Hematopoietic multipotent progenitor cell treated with erythropoietin and hydrocortisone succinate and interleukin-3 and kit ligand, for 6 days (in vitro differentiated cells): Measurements from ENCODE around the gene LOXL1.

Source experiments
- DNase-seq: peaks from one replicate; pipeline ENCODE4 v3.0.0-alpha.2; 2015

Gene LOXL1

DNA sequence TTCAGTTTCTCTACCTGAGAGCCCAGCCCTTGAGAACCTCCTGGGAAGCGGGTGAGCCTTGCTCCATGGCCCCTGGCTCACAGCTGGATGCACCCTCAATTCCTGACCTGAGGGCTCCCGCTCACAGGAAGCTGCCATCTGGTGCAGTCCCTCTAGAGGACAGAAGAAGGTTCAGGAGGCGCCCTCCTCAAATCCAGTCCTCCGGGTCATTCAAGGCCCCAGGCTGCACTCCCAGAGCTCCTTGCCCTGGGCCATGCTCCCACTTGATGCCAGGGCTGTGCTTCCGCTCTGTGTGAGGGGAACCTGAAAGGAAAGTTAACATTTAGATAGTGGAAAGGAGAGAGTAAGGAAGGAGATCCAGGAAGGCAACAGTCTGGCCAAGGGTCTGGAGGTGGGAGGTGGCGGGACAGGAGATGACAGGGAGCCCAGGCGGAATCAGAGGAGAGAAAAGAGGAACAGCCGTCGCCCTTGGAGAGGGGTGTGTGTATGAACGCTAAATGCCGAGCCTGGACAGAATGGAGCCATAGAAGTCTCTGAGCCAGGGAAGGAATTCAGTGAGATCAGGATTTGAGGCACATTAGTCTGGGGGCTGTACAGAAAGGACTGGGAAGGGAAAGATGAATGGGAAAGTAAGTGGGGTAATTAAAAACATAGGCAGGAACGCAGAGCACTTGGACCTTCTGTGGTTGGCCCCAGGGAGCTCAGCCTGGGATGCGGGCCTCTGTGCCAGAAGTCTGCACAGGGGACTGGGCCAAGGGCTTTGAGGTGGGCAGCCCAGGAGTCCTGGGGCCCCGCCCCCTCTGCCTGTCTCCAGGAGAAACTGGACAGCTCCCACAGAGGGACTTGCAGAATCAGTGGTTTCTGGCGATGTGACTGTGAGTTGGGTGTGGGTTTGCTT is 26.8 kb upstream of the LOXL1 start:
- no peak for DNase-seq

DNA sequence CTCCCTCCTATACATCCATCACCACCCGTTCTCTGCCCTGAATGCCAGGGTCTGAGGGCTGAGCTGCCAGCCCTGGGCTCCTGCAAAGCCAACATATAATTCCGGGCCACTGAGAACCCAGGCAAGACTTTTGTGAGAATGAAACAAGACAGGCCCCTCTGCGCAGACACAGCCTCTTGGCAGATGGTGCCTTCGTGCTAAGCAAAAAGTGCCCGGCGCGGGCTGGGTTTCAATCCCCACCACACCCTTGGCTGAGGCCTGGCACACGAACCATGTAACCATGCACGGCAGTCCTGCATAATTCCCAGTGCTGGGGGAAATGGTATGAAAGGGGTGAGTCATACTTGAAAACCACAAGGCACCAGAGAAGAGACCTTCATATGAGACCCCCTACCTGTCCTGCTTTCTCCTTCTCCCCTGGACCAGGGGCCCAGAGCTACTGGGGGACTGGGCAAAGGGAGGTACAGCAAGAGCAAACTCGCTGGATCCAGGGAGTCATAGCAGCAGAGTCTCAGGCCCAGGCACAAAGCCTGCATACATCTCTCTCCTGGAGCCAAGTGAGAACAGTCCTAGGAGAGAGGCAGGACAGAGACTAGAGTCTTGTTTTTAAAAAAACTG is 26.1 kb upstream of the LOXL1 start:
- DNase-seq, result no peak

GRCh38 chr15:73901126-73901810 is 25.0 kb upstream of the LOXL1 start:
- no peak for DNase-seq

DNA sequence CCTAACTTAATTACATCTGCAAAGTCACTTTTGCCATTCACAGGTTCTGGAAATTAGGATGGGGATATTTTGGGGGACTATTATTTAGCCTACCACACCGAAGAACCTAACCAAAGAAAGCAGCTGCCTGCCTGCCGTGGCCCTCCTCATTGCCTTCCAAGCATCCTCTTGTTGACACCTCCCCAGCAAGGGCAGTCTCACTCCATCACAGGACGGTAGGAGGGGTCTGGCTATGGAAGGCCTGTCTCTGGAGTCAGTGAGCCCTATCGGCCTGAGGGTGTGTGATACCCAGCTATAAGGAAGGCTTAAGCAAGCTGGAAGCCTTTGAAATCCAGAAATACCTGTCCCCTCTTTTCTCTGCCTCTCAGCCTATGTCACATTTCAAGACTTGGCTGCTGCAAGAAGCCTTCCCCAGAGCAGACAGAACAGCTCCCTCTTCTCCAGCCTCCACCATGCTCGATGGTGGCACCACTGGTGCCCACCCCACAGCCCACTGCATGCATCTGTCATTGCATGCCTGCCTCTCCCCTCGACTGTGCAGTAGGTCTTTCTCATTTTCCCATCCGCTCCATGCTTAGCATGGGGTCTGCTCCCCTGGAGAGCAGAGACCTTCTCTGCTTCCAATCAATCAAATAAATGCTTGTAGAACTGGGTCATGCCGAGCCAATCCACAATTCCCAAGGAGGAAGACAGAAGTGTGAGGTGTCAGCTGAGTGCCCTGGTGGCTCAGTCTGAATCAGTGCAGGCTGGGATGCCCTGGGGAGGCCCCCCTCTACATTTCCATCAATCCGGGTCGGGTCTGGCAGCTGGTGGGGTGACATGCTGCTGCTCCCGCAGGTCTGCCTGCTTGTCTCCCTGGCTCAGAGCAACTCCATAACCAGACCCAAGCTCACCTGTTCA is 23.9 kb upstream of the LOXL1 start:
- DNase-seq, result no peak

DNA sequence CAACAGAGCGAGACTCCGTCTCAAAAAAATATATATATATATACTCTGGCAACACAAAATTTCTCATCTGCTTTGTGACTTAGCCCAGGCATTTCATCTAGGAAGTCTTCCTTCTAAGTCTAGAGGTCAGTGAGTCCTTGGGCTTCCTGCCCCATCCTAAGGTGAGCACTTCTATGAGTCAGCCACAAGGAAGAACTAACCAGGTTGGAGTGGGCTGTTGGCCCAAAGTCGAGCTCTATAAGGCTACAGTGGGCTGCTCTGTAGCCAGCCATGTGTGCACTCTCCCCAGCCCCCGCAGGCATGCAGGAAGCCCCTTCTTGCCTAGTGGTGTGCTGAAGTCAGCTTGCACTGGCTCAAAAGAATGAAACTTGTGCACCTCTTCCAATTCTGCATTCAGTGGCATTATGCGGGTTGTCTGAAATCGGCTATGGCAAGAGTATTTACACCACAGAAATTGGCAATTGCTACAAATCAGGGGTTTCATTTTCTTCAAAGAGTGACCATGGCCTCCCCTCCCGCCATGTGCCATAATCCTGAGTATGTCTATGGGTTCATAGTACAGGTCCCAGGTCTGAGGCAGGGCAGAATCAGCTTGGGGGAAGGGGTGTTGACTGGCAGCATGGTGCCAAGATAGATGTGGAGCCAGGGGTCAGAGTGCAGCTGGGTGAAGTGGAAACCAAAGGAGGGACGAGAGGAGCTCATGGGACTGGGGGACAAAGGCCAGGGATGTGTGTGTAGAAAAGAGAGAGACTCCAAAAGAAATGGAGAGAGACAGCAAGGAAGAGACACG is 22.0 kb upstream of the LOXL1 start:
- DNase-seq, result no peak

GRCh38 chr15:73905225-73905827 is 20.9 kb upstream of the LOXL1 start:
- no peak for DNase-seq

DNA sequence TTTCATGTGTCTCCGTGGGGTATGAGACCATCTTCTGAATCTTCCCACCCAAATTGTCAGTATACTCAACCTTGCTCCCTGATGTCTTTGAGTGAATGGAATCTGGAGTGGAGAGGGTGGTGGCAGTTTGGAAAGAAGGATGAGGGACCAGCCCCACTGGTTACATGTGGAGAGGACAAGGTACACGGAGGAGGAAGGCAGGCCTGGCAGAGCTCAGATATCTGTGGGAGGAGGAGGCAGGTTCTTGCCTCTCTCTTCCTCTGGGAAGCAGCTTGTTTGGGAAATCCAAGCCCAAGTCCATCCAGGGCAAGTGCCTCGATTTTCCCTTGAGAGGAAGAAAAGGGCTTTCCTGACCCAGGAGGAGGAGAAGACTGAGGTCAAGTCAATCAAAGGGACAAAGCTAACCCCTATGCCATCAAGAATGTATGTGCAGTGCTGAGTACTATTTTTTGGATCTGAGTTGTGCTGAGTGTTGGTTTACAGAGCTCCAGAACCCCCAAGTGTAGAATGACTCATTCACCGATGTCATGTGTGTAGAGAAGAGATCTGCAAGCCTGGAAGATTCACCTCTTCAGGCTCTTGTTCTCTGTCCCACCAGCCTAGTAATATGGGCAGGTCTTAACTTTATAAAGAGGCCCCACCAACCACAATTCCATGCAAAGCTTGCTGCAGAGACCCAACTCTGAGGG is 19.8 kb upstream of the LOXL1 start:
- DNase-seq, result no peak

DNA sequence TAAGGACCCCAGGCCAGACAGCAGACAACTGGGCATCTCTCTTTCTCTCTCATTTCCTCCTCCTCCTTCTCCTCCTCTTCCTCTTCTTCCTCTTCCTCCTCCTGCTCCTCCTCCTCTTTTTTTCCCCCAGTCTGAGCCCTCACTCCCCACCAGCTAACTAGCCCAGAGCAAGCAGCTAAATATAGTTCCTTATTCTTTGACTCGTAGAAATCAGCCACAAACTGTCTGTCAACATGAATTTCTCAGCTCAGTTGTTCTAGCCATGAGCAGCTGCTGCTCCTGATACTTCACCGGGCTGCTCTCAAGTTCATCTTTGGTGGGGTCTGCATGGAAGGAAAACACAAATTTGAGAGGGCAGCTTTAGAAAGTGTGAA is 19.2 kb upstream of the LOXL1 start:
- peak; percentile 31 for DNase-seq

- DNase-seq, result peak; percentile 89
These were observed 18.0 kb upstream of the LOXL1 start for GRCh38 chr15:73908030-73908821.

DNA sequence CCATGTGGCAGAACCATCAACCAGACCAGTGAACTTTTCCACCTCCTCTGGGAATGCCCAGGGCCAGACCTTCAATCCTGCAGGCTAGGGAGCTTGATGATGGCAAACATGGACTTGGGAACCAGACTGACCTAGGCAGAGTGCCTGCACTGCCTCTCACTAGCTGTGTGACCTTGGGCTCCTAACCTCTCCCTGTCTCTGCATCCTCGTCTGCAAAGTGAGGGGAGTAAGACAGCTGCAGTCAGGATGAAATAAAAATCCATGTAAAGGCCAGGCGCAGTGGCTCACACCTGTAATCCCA is 17.5 kb upstream of the LOXL1 start:
- DNase-seq, result no peak

GRCh38 chr15:73909651-73910050 is 16.6 kb upstream of the LOXL1 start:
- no peak for DNase-seq

DNA sequence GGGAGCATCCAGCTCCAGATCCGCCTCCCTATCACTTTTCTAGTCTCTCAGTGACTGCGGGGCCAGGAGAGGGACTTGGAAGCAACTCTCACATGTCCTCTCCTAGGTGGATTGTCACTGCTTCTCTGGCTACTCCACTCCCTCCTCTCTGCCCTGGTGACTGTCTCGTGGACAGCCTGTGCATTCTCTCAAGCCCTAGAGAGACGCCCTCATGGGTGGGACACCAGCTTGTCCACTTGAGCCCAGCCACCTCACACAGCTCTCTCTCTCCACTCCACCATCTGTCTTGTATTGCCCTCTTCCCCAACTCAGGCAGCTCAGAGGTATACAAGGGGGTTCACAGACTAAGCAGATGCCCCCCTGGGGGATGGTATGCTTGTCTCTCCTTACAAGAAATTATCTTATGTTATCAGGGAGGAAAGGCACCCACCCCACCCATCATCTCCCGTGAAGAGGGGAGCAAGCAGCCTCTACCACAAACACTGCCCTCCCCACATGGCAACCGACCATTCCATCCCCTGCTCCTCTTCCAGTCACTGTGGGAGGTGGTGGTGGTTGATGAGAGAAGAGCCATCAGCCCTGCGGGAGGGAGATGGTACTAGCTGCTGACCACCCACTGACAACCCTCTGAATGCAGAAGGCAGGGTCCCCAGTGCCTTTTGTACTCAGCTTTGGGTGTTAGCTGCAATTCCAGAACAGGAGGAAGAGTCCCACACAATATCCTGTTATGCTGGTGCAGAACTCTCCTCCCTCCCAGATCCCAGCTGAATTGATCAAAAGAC is 15.5 kb upstream of the LOXL1 start:
- no peak for DNase-seq

- no peak for DNase-seq
These were observed 14.1 kb upstream of the LOXL1 start for GRCh38 chr15:73912030-73912596.

GRCh38 chr15:73914145-73914544 is 12.1 kb upstream of the LOXL1 start:
- peak; percentile 28 for DNase-seq

DNA sequence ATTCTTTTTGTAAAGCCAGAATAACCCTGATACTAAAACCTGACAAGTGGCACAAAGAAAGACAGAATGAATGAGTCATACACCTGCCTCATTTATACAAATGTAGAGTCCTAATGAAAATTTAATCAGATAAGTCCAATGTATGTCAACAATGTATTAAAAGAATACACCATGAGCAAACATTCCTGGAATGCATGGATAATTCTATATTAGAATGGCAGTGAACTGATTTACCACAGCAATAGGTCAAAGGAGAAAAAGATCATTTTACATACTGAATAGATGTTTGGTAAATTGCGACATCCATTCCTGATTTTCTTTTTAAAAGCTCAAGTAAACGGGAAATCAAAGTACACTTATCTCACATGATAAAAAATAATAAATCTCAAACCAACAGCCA is 11.2 kb upstream of the LOXL1 start:
- DNase-seq, result no peak

- no peak for DNase-seq
These were observed 7.5 kb upstream of the LOXL1 start for GRCh38 chr15:73918784-73919183.

GRCh38 chr15:73919706-73920105 is 6.6 kb upstream of the LOXL1 start:
- DNase-seq, result no peak

DNA sequence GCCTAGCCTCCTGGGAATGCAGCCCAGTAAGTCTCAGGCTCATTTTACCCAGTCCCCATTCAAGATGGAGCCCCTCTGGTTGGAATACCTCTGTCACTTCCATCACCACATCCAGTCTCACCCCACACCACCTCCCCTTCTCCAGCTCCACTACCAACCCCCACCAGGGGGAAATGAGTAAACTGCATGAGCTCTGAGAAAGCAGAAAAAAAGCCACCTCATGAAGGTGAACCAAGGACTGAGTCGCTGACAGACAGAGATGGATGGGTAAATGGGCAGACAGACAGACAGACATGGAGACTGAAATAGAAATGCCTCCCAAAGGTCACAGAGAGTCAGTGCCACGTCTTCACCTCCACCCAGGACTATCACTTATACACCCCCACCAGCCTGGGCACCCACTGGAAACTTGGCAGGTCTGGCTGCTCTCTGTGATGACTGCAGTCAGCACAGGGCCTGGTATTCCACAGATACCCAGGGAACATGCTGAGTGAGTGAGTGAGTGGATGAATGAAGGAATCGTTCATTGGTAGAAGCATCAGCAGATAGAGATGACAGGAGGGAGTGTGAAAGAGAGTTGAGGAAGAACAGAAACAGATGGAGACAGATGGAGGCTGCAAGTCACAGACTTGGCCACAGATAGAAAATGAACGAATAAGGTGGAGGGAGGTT is 4.9 kb upstream of the LOXL1 start:
- DNase-seq, result no peak
